ENCODE measurements around the gene TTLL11. TPM values are rescaled to one million over a fixed set of nuclear protein-coding genes. Genes with fewer than 3 reads are reported as not detected.

Gene TTLL11
- total and polyA plus RNA-seq, 4 donors = 3.6 to 7.8 (median 5.9) TPM

DNA sequence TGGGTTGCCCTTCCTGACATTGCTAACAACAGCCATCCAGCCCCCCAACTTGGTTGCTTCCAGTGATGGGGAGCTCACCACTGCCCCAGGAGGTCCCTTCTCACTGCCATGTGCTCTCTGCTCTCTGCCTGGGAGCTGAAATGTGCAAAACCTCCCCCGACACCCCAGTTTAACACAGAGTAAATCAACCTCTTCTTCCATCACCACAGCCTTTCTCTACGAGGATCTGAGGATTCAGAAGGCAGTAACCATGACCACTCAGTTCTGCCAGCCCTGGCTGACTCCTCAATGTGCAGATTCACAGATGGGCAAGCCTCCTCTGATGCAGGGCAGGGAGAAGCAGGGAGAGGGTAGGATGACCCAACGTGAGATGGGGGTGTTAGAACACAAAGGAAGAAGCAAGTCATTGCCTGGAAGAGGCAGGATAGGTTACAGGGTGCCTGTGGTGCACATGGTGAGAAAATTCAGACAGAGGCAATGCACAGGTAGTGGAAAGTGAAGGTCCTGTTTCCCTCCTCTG is 256.7 kb downstream of the TTLL11 start:
- Histone ChIP-seq H3K27me3 (ENCODE audit: control insufficient read depth in 3 of 3, insufficient read depth in 3 of 3, low read length in 2 of 3) (no peaks in the 10 kb centered on the region), H3K4me1 (ENCODE audit: control insufficient read depth in 5 of 5, insufficient read depth in 5 of 5, low read length in 5 of 5) (no peaks in the 10 kb centered on the region), H3K36me3 (ENCODE audit: control insufficient read depth in 4 of 4, insufficient read depth in 4 of 4, low read length in 4 of 4) (no peaks in the 10 kb centered on the region), H3K27ac (ENCODE audit: low read depth in 1 of 2, low read length in 1 of 2) (no peak overlapping the region), H3K9me3 (ENCODE audit: control insufficient read depth in 4 of 4, insufficient read depth in 3 of 4, low read length in 3 of 4) (no peaks in the 10 kb centered on the region), H3K9ac (ENCODE audit: insufficient read depth in 1 of 2, low read length in 2 of 2) (no peak overlapping the region), H3K4me3 (no peak overlapping the region)
- ATAC-seq (ENCODE audit: insufficient read depth, low FRiP score) (no peak), DNase-seq (peak in 1 of 3 donors; percentile 2)
- WGBS, 2 donors = 86 to 87% methylated on average over 3 of the region's 3 CpGs
- no peak for TF ChIP-seq CTCF (IDR thresholded peaks at IDR 0.05; ENCODE audit: control extremely low read depth, extremely low read depth)

GRCh38 chr9:121835587-121836365 is 257.3 kb downstream of the TTLL11 start:
- WGBS, 2 donors = 89 to 94% methylated on average over 5 of the region's 5 CpGs
- no peaks in the 10 kb centered on the region for H3K4me1 ChIP-seq (ENCODE audit: control insufficient read depth in 5 of 5, insufficient read depth in 5 of 5, low read length in 5 of 5)
- H3K9me3 ChIP-seq (ENCODE audit: control insufficient read depth in 4 of 4, insufficient read depth in 3 of 4, low read length in 3 of 4) = no peaks in the 10 kb centered on the region
- no peak overlapping the region for H3K4me3 ChIP-seq
- TF ChIP-seq CTCF (IDR thresholded peaks at IDR 0.05; ENCODE audit: control extremely low read depth, extremely low read depth) = no peak
- no peaks in the 10 kb centered on the region for H3K27me3 ChIP-seq (ENCODE audit: control insufficient read depth in 3 of 3, insufficient read depth in 3 of 3, low read length in 2 of 3)
- ATAC-seq (ENCODE audit: insufficient read depth, low FRiP score) (no peak), DNase-seq (peak in 1 of 3 donors; percentile 8)
- no peak overlapping the region for H3K9ac ChIP-seq (ENCODE audit: insufficient read depth in 1 of 2, low read length in 2 of 2)
- no peak overlapping the region for H3K27ac ChIP-seq (ENCODE audit: low read depth in 1 of 2, low read length in 1 of 2)
- H3K36me3 ChIP-seq (ENCODE audit: control insufficient read depth in 4 of 4, insufficient read depth in 4 of 4, low read length in 4 of 4) = no peaks in the 10 kb centered on the region

DNA sequence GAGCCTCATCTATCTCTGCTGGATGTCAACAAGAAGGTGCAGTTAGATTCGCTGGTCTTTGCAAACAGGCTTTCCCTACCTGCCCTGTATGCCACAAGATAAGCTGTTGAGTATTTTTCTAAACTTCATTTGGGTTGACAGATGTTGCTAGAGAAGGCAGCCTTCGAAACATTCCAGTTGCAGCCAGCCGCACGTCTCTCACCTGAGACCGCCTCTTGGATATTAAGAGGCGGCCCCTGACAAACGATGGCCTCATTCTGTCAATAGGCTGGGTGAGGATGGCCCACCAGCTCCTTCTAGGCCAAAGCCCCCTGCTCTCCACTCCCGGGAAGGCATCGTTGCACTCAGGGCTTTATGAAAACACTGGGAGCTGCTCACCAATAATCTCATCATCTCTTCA is 260.0 kb downstream of the TTLL11 start:
- Histone ChIP-seq H3K27ac (ENCODE audit: low read depth in 1 of 2, low read length in 1 of 2) (no peak overlapping the region), H3K36me3 (ENCODE audit: control insufficient read depth in 4 of 4, insufficient read depth in 4 of 4, low read length in 4 of 4) (no peaks in the 10 kb centered on the region), H3K9ac (ENCODE audit: insufficient read depth in 1 of 2, low read length in 2 of 2) (no peak overlapping the region), H3K4me3 (no peak overlapping the region), H3K4me1 (ENCODE audit: control insufficient read depth in 5 of 5, insufficient read depth in 5 of 5, low read length in 5 of 5) (no peaks in the 10 kb centered on the region), H3K9me3 (ENCODE audit: control insufficient read depth in 4 of 4, insufficient read depth in 3 of 4, low read length in 3 of 4) (no peaks in the 10 kb centered on the region), H3K27me3 (ENCODE audit: control insufficient read depth in 3 of 3, insufficient read depth in 3 of 3, low read length in 2 of 3) (no peaks in the 10 kb centered on the region)
- WGBS, 2 donors = 93% methylated on average over 9 of the region's 9 CpGs
- TF ChIP-seq CTCF (IDR thresholded peaks at IDR 0.05; ENCODE audit: control extremely low read depth, extremely low read depth) = no peak
- ATAC-seq (ENCODE audit: insufficient read depth, low FRiP score) (no peak), DNase-seq (no peak)
